ENCODE measurements around the gene TFAP2B.

- TF ChIP-seq CTCF (IDR thresholded peaks at IDR 0.05; ENCODE audit: poor library complexity, severe bottlenecking) (no peak), EP300 (conservative IDR thresholded peaks at IDR 0.05; ENCODE audit: poor library complexity, severe bottlenecking) (no peak)
Measured at GRCh38 chr6:50820869-50821264, 2.2 kb downstream of the TFAP2B start.

All from neural cell (in vitro differentiated cells).